ENCODE data around the gene PI4KA.
"Not testable (repeated sequence)": the region's sequence is repeated elsewhere in the genome, so short reads cannot be mapped to it uniquely, and the experiment has no call there.

Gene PI4KA

DNA sequence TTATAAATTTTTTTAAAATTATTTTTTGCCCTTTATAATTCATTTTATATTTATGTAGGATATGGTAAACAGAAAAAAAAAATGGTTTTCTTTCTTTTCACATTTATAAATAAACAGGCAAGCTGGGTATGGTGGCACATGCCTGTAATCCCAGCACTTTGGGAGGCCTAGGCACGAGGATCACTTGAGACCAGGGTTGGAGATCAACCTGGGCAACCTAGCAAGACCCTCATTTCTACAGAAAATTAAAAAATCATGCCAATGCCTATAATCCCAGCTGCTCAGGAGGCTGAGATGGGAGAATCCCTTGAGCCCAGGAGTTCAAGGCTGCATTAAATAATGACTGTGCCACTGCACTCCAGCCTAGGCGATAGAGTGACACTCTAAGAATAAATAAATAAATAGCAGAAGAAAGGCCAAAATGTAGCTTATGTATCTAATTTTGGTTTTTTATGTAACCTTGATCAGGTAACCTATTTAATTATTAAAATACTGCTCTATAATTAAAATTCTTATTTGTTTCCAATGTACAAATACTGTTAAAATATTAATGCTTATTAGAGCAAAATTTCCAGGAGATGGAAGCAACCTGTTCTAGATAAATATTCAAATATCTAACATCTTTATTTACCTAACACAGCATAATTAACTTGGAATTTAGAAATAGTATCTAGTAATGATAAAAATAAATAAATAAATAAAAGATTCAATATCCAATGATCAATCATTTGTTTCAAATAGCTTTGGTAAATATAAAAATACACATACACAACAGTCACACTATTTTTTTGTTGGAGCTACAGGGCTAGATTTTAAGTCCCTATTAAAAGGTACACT lies 21.4 kb downstream of the PI4KA start:
- no peak overlapping the region for H3K4me3 ChIP-seq (replicated peaks; ENCODE audit: low read depth, low read length)
- no peak for DNase-seq (ENCODE audit: low read depth)
- TF ChIP-seq, protein P1, sequence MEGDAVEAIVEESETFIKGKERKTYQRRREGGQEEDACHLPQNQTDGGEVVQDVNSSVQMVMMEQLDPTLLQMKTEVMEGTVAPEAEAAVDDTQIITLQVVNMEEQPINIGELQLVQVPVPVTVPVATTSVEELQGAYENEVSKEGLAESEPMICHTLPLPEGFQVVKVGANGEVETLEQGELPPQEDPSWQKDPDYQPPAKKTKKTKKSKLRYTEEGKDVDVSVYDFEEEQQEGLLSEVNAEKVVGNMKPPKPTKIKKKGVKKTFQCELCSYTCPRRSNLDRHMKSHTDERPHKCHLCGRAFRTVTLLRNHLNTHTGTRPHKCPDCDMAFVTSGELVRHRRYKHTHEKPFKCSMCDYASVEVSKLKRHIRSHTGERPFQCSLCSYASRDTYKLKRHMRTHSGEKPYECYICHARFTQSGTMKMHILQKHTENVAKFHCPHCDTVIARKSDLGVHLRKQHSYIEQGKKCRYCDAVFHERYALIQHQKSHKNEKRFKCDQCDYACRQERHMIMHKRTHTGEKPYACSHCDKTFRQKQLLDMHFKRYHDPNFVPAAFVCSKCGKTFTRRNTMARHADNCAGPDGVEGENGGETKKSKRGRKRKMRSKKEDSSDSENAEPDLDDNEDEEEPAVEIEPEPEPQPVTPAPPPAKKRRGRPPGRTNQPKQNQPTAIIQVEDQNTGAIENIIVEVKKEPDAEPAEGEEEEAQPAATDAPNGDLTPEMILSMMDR (IDR thresholded peaks at IDR 0.05; ENCODE audit: low read length, missing control alignments): no peak

DNA sequence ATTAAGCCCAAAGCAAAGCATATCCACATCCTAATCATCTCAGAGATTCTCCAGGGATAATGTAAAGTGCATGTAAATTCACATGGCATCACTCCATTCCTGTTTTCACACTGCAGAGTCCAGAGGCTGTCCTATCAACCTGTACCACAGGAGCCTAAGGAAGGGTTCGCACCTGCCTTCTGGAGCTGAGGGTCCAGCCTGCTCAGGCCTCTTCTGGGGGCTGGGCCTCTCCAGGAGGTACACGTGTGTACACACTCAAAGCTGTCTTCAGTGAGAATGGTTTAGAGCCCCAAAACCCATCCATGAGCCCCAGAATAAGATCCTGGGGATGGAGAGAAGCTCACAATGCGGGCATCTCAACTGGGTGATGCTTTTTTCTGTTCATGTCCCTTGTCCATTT lies 23.9 kb downstream of the PI4KA start:
- no peak for DNase-seq (ENCODE audit: low read depth)
- no peak overlapping the region for H3K4me3 ChIP-seq (replicated peaks; ENCODE audit: low read depth, low read length)
- TF ChIP-seq, protein P1 (IDR thresholded peaks at IDR 0.05; ENCODE audit: low read length, missing control alignments): no peak

DNA sequence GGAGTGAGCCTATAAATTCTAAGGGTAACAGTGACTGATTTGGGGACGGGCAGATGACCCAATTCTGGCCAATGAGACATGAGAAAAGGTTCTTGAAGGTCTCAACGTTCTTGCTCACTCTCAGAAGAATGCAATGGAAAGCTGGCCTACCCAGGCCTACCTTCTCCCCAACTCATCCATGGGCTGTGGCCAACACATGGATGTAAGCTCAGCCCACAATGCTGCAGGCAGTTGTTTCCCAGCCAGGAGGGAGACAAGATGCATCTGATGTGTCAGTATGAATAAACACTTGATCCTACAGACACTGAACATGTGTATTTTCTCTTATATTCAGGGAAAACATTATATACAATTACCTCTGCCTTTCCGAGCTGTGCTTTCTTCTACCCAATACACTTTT lies 24.4 kb downstream of the PI4KA start:
- TF ChIP-seq, protein P1 (IDR thresholded peaks at IDR 0.05; ENCODE audit: low read length, missing control alignments): no peak
- H3K4me3 ChIP-seq (replicated peaks; ENCODE audit: low read depth, low read length): no peak overlapping the region
- DNase-seq (ENCODE audit: low read depth): no peak

DNA sequence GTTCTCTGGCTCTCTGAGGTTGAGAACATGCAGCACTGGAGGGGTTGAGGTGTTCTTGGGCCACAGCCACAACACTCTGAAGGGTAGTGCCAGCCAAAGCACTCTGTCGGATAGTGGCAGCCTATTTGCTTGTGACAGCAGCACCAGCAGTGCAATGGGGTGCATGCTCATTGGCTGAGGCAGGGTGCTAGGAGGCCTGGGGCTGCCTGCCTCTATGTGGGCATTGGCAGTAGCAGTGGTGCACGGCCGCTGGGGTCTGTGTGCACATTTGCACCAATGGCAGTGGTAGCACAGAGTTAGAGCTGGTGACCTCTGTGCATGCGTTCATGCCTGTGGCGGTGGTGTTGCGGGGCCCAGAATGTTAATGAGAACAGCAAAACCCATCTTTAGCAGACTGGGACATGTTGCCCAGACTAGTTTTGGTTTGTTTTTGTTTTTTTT lies 25.4 kb downstream of the PI4KA start:
- H3K4me3 ChIP-seq (replicated peaks; ENCODE audit: low read depth, low read length): no peak overlapping the region
- no peak for DNase-seq (ENCODE audit: low read depth)
- TF ChIP-seq, protein P1 (IDR thresholded peaks at IDR 0.05; ENCODE audit: low read length, missing control alignments): no peak

DNA sequence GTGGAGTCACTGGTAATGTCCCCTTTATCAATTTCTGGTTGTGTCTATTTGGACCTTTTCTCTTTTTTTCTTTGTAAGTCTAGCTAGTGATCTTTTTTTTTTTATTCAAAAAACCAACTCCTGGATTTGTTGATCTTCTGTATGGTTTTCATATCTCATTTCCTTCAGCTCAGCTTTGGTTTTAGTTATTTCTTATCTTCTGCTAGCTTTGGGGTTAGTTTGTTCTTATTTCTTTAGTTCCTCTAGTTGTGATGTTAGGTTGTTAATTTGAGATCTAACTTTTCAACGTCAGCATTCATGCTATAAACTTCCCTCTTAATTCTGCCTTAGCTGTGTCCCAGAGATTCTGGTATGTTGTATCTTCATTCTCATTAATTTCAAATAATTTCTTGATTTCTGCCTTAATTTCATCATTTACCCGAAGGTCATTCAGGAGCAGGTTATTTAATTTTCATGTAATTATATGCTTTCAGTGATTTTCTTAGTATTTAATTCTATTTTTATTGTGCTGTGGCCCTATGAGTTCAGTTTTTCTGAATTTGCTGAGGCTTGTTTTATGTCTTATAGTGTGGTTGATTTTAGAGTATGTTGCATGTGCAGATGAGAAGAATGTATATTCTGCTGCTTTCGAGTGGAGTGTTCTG lies 29.0 kb downstream of the PI4KA start:
- TF ChIP-seq, protein P1 (IDR thresholded peaks at IDR 0.05; ENCODE audit: low read length, missing control alignments): no peak
- H3K4me3 ChIP-seq (replicated peaks; ENCODE audit: low read depth, low read length): no peak overlapping the region
- DNase-seq (ENCODE audit: low read depth): no peak

DNA sequence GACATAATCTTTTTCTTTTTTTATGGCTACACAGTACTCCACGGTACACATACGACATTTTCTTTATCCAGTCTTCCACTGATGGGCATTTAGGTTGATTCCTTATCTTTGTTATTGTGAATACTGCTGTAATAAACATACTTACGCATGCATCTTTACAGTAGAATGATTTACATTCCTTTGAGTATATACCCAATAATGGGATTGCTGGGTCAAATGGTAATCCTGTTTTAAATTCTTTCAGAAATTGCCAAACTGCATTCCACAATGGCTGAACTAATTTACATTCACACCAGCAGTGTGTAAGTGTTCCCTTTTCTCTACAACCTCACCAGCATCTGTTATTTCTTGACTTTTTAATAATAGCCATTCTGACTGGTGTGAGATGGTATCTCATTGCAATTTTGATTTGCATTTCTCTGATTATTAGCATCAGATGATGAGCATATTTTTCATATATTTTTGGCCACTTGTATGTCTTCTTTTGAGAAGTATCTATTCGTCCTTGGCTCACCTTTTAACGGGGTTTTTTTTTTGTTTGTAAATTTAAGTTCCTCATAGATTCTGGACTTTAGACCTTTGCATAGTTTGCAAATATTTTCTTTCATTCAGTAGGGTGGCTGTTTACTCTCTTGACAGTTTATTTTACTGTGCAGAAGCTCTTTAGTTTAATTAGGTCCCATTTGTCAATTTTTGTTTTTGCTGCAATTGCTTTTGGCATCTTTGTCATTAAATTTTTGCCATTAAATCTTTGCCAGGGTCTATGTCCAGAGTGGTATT lies 32.0 kb downstream of the PI4KA start:
- DNase-seq (ENCODE audit: low read depth); H3K4me3 ChIP-seq (replicated peaks; ENCODE audit: low read depth, low read length): not testable (repeated sequence)

DNA sequence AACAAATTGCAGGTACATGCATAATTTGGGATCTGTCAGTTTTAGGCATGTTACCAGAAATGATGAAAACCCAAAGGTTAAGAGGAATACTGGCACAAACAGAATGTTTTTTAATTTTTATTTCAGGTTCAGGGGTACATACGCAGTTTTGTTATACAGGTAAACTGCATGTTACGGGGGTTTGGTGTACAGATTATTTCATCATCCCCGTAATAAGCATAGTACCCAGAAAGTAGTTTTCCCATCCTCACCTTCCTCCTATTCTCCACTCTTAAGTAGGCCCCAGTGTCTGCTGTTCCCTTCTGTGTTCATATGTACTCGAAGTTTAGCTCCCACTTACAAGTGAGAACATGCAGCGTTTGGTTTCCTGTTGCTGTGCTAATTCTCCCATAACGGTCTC lies 33.0 kb downstream of the PI4KA start:
- DNase-seq (ENCODE audit: low read depth): no peak
- H3K4me3 ChIP-seq (replicated peaks; ENCODE audit: low read depth, low read length): no peak overlapping the region
- TF ChIP-seq, protein P1 (IDR thresholded peaks at IDR 0.05; ENCODE audit: low read length, missing control alignments): no peak

DNA sequence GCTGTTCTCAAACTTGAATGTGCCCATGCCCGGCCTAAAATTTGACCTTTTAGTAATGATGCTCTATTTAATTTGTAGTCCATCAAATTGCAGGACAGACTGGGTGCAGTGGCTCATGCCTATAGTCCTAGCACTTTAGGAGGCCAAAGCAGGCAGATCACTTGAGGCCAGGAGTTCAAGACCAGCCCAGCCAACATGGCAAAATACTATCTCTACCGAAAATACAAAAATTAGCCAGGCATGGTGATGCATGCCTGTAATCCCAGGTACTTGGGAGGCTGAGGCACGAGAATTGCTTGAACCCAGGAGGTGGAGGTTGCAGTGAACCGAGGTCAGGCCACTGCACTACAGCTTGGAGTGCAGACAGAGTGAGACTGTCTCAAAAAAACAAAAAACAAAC lies 33.4 kb downstream of the PI4KA start:
- not testable (repeated sequence) for H3K4me3 ChIP-seq (replicated peaks; ENCODE audit: low read depth, low read length); DNase-seq (ENCODE audit: low read depth)

All from fibroblast of pulmonary artery (primary cell).